ENCODE results near the gene ZNF592. TPM values are rescaled to one million over a fixed set of nuclear protein-coding genes. Genes with fewer than 3 reads are reported as not detected.

Gene ZNF592
- total and polyA plus RNA-seq, 9 of the 15 experiments (the other 6 are each of a cell fraction or from before 2014, with no cell fraction given): 0.88 to 23.8 (median 7.4) TPM

DNA sequence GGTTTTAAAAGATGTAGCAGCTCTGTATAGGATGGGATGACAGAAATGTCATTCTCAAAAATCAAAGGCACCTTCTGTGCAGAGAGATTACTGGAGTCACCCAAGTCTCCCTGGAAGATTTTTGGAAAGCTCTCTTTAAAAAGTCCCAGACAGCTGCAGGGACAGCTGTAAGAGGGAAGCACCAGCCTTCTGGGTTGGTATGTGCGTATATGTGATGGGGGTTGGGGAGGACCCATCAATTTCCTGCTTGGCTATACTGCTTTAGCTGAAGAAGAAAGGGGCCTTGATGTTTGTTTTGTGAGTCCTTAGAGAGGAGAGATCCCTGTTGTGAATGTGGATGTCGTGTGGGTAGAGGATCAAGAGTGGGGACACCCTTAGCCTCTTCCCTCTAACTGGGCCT is 27.0 kb upstream of the ZNF592 start:
- peaks cover 4% of the 10 kb centered on the region; the same call in 1 of the 3 replicates for H3K79me2 ChIP-seq (ENCODE audit: control insufficient read depth, insufficient read depth, low read length)
- H2AFZ ChIP-seq (ENCODE audit: low read depth, low read length): no peak overlapping the region
- no peak for DNase-seq (ENCODE audit: extremely low read depth in 1 of 4, low spot score in 3 of 4)
- H3K9me1 ChIP-seq (ENCODE audit: control insufficient read depth, insufficient read depth, low read length): no peaks in the 10 kb centered on the region
- H4K20me1 ChIP-seq (replicated peaks; ENCODE audit: control insufficient read depth, insufficient read depth, low read length): no peaks in the 10 kb centered on the region
- ChIA-PET CTCF (ENCODE audit: low intra/inter-chr PET ratio) (no interaction called here), POLR2A (interaction anchor here (0.6 to 0.8 kb wide), 2 partner anchors 9 to 24 kb away, joined by 3 read pairs; no protein-coding TSS in a partner anchor)
- peaks cover 15 to 16% of the 10 kb centered on the region in 2 experiments for H3K4me1 ChIP-seq (replicated peaks in 1 of 2; ENCODE audit: control insufficient read depth in 2 of 2, insufficient read depth in 2 of 2, low read length in 2 of 2)
- no peak overlapping the region for H3K4me3 ChIP-seq
- no peak for ATAC-seq
- H3K27me3 ChIP-seq (ENCODE audit: control insufficient read depth in 2 of 2, insufficient read depth in 2 of 2, low read length in 2 of 2): no peaks in the 10 kb centered on the region
- no peak overlapping the region for H3K9ac ChIP-seq (ENCODE audit: insufficient read depth in 1 of 2, low read depth in 2 of 2, low read length in 2 of 2)
- H3K27ac ChIP-seq (ENCODE audit: extremely low read depth, low read depth, low read length): no peak overlapping the region
- TF ChIP-seq RBM34 (IDR thresholded peaks at IDR 0.05; ENCODE audit: borderline replicate concordance, insufficient read depth, low read length): no peak
- no peak for TF ChIP-seq MECOM (CRISPR knock-in tag; IDR thresholded peaks at IDR 0.05)
- no peak for TF ChIP-seq FIP1L1 (IDR thresholded peaks at IDR 0.05; ENCODE audit: low read depth, low read length, poor library complexity, severe bottlenecking)
- TF ChIP-seq ZNF551 (CRISPR knock-in tag; IDR thresholded peaks at IDR 0.05): no peak
- TF ChIP-seq ZNF224 (CRISPR knock-in tag; IDR thresholded peaks at IDR 0.05): no peak
- TF ChIP-seq, protein P1, sequence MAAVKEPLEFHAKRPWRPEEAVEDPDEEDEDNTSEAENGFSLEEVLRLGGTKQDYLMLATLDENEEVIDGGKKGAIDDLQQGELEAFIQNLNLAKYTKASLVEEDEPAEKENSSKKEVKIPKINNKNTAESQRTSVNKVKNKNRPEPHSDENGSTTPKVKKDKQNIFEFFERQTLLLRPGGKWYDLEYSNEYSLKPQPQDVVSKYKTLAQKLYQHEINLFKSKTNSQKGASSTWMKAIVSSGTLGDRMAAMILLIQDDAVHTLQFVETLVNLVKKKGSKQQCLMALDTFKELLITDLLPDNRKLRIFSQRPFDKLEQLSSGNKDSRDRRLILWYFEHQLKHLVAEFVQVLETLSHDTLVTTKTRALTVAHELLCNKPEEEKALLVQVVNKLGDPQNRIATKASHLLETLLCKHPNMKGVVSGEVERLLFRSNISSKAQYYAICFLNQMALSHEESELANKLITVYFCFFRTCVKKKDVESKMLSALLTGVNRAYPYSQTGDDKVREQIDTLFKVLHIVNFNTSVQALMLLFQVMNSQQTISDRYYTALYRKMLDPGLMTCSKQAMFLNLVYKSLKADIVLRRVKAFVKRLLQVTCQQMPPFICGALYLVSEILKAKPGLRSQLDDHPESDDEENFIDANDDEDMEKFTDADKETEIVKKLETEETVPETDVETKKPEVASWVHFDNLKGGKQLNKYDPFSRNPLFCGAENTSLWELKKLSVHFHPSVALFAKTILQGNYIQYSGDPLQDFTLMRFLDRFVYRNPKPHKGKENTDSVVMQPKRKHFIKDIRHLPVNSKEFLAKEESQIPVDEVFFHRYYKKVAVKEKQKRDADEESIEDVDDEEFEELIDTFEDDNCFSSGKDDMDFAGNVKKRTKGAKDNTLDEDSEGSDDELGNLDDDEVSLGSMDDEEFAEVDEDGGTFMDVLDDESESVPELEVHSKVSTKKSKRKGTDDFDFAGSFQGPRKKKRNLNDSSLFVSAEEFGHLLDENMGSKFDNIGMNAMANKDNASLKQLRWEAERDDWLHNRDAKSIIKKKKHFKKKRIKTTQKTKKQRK (IDR thresholded peaks at IDR 0.05; ENCODE audit: borderline replicate concordance, low read depth, low read length): no peak
- no peak for TF ChIP-seq U2AF1 (optimal IDR thresholded peaks at IDR 0.05; ENCODE audit: low read depth, low read length)
- no peak for TF ChIP-seq DPF2 (IDR thresholded peaks at IDR 0.05)
- TF ChIP-seq ZNF76 (CRISPR knock-in tag; IDR thresholded peaks at IDR 0.05; ENCODE audit: borderline replicate concordance): no peak
- intact Hi-C loops (cut with micrococcal nuclease) (no loop called here), in situ Hi-C loops (cut with MboI) (no loop called here)
- H3K4me2 ChIP-seq (ENCODE audit: insufficient read depth, low read length): no peak overlapping the region
- WGBS (ENCODE audit: insufficient coverage, low coverage, missing lambda C conversion rate): 51% methylated on average over 2 of the region's 2 CpGs
- no peaks in the 10 kb centered on the region for H3K36me3 ChIP-seq (ENCODE audit: control insufficient read depth, insufficient read depth, low read length)
- FAIRE-seq: no peak
- no TSS peak for BruUV-seq (replicated peaks)
- H3K9me3 ChIP-seq (replicated peaks; ENCODE audit: control insufficient read depth, insufficient read depth, low read depth, low read length): no peaks in the 10 kb centered on the region; the same call in 1 of the 2 replicates

All from K562 (cell line).